HepG2 (cell line): ENCODE results near the gene ESYT1. TPM values are rescaled to one million over a fixed set of nuclear protein-coding genes. Genes with fewer than 3 reads are reported as not detected.

Experiments
- GATA4 ChIP-seq: sonication (generic); IDR thresholded peaks from 2 replicates; pipeline ENCODE4 v1.6.1; 2016; ENCODE audit warnings: antibody characterized with exemption, low read depth, borderline replicate concordance
- HNRNPH1 ChIP-seq: fragments of 200-400 bp; formaldehyde crosslinking; optimal IDR thresholded peaks from 2 replicates; pipeline ENCODE3; 2017; ENCODE audit warnings: mild to moderate bottlenecking, low read depth, low read length
- HOXD1 ChIP-seq: sonication (generic); formaldehyde crosslinking; IDR thresholded peaks from 2 replicates; pipeline ENCODE4 v1.5.0; 2020; ENCODE audit warnings: missing genetic modification reagents
- IRF2 ChIP-seq: IDR thresholded peaks from 2 replicates; pipeline ENCODE4 v1.6.1; 2018; ENCODE audit warnings: missing genetic modification reagents, missing compliant biosample characterization
- JUN ChIP-seq: sonication (generic); formaldehyde crosslinking; IDR thresholded peaks from 2 replicates; pipeline ENCODE4 v1.4.0; 2020; ENCODE audit warnings: mild to moderate bottlenecking, missing genetic modification reagents
- MAZ ChIP-seq, 2 experiments: sonication (generic) in 1 of 2; formaldehyde crosslinking in 1 of 2; IDR thresholded peaks; 2 replicates each; pipeline versions ENCODE4 v1.5.0 to v1.6.1; 2012 to 2020; ENCODE audit warnings: low read depth in 2 of 2, mild to moderate bottlenecking in 2 of 2, borderline replicate concordance in 1 of 2, improper control_type of control experiment in 1 of 2, low read length in 1 of 2, missing genetic modification reagents in 1 of 2, moderate library complexity in 1 of 2
- TCF7 ChIP-seq: sonication (generic); IDR thresholded peaks from 2 replicates; pipeline ENCODE4 v1.6.1; 2016; ENCODE audit warnings: antibody characterized with exemption, low read depth
- TMF1 ChIP-seq: sonication (generic); formaldehyde crosslinking; IDR thresholded peaks from 2 replicates; pipeline ENCODE4 v1.8.1; 2022; ENCODE audit warnings: low read depth, missing genetic modification reagents
- TRIM24 ChIP-seq: sonication (generic); formaldehyde crosslinking; IDR thresholded peaks from 2 replicates; pipeline ENCODE4 v1.8.0; 2022; ENCODE audit warnings: mild to moderate bottlenecking, missing genetic modification reagents
- XBP1 ChIP-seq: sonication (generic); formaldehyde crosslinking; IDR thresholded peaks from 2 replicates; pipeline ENCODE4 v1.5.0; 2020; ENCODE audit warnings: missing genetic modification reagents
- ZBED4 ChIP-seq: sonication (generic); formaldehyde crosslinking; IDR thresholded peaks from 2 replicates; pipeline ENCODE4 v1.4.0; 2020; ENCODE audit warnings: missing genetic modification reagents, borderline replicate concordance
- ZBTB43 ChIP-seq: sonication (generic); formaldehyde crosslinking; conservative IDR thresholded peaks from 2 replicates; pipeline ENCODE4 v1.4.0; 2020; ENCODE audit warnings: missing genetic modification reagents
- ZIK1 ChIP-seq: sonication (generic); formaldehyde crosslinking; IDR thresholded peaks from 2 replicates; pipeline ENCODE4 v1.5.0; 2020; ENCODE audit warnings: mild to moderate bottlenecking, low read depth, missing genetic modification reagents, borderline replicate concordance
- ZKSCAN8 ChIP-seq: IDR thresholded peaks from 2 replicates; pipeline ENCODE4 v1.6.1; 2016; ENCODE audit warnings: borderline replicate concordance, missing genetic modification reagents, missing compliant biosample characterization
- ZNF18 ChIP-seq: sonication (generic); formaldehyde crosslinking; IDR thresholded peaks from 2 replicates; pipeline ENCODE4 v1.8.0; 2022; ENCODE audit warnings: mild to moderate bottlenecking, missing genetic modification reagents; ENCODE audit not compliant: insufficient replicate concordance
- ZNF253 ChIP-seq: sonication (generic); formaldehyde crosslinking; IDR thresholded peaks from 2 replicates; pipeline ENCODE4 v1.8.0; 2022; ENCODE audit warnings: mild to moderate bottlenecking, missing genetic modification reagents, borderline replicate concordance
- ZNF446 ChIP-seq: sonication (generic); formaldehyde crosslinking; IDR thresholded peaks from 2 replicates; pipeline ENCODE4 v1.5.0; 2020; ENCODE audit warnings: mild to moderate bottlenecking, missing genetic modification reagents
- ZNF674 ChIP-seq: sonication (generic); formaldehyde crosslinking; IDR thresholded peaks from 2 replicates; pipeline ENCODE4 v1.5.0; 2020; ENCODE audit warnings: low read depth, mild to moderate bottlenecking, missing genetic modification reagents
- ZNF703 ChIP-seq: sonication (generic); formaldehyde crosslinking; IDR thresholded peaks from 2 replicates; pipeline ENCODE4 v1.5.1; 2020; ENCODE audit warnings: missing genetic modification reagents, mild to moderate bottlenecking, moderate library complexity, borderline replicate concordance
- ZNF776 ChIP-seq: sonication (generic); formaldehyde crosslinking; IDR thresholded peaks from 2 replicates; pipeline ENCODE4 v1.4.0; 2020; ENCODE audit warnings: mild to moderate bottlenecking, missing genetic modification reagents
- ZNF792 ChIP-seq: IDR thresholded peaks from 2 replicates; pipeline ENCODE4 v1.6.1; 2016
- ZZZ3 ChIP-seq: sonication (generic); formaldehyde crosslinking; IDR thresholded peaks from 2 replicates; pipeline ENCODE4 v1.4.0; 2020; ENCODE audit warnings: missing genetic modification reagents, mild to moderate bottlenecking, borderline replicate concordance
- polyA plus RNA-seq, 8 experiments: library from polyadenylated mRNA; depleted of rRNA in 3 of 8; stranded (reverse) in 7 of 8; unstranded in 1 of 8; fragments of >200 nt; fragmentation: Illumina TruSeq in 4 of 8; extraction: Trizol in 4 of 8; gene quantifications; 2 replicates each; pipeline versions ENCODE4 v1.2.1 to v1.2.3, GENCODE V29; 2011 to 2016; ENCODE audit warnings: low read depth in 4 of 8, missing spikeins in 1 of 8, mixed read lengths in 1 of 8; ENCODE audit not compliant: insufficient read depth in 1 of 8
- total RNA-seq, 5 experiments: library from RNA; depleted of rRNA; stranded (reverse); fragments of >200 nt; fragmentation: Illumina TruSeq; extraction: Trizol; gene quantifications; 2 replicates each; pipeline ENCODE4 v1.2.3, GENCODE V29; 2016; ENCODE audit warnings: low read depth in 1 of 5

The ESYT1 gene
- total and polyA plus RNA-seq, 2 of the 13 experiments (the other 11 are each of a cell fraction or from before 2014, with no cell fraction given) = 66.9 to 71.0 TPM

GRCh38 chr12:56081393-56082347 lies 46.4 kb upstream of the ESYT1 start (continued):
- TF ChIP-seq IRF2 (CRISPR knock-in tag) = peak; percentile 98
- TF ChIP-seq ZKSCAN8 (CRISPR knock-in tag) = peak; percentile 83
- TF ChIP-seq ZNF446 (CRISPR knock-in tag) = no peak
- peak; percentile 65; the same call in 1 of the 2 replicates for TF ChIP-seq ZIK1
- no peak; the same call in 1 of the 2 replicates for TF ChIP-seq ZNF703 (CRISPR knock-in tag)
- peak; percentile 99 for TF ChIP-seq ZBTB43 (CRISPR knock-in tag)
- peak; percentile 80; the same call in 1 of the 2 replicates for TF ChIP-seq HOXD1 (CRISPR knock-in tag)
- TF ChIP-seq MAZ (IDR thresholded peaks at IDR 0.05; ENCODE audit: borderline replicate concordance, low read depth, low read length) = peak; percentile 84
- TF ChIP-seq MAZ (CRISPR knock-in tag; IDR thresholded peaks at IDR 0.05; ENCODE audit: low read depth) = peak; percentile 97
- TF ChIP-seq TCF7 = peak; percentile 53; the same call in 1 of the 2 replicates
- TF ChIP-seq ZNF674 (CRISPR knock-in tag) = 0 out of 2 replicates have a peak, but pooled peaks have one; percentile 37
- TF ChIP-seq ZNF253 = no peak
- TF ChIP-seq ZNF792 (CRISPR knock-in tag) = peak; percentile 98
- TF ChIP-seq GATA4 = peak; percentile 86; the same call in 1 of the 2 replicates
- TF ChIP-seq ZNF776 = no peak
- TF ChIP-seq ZNF18 (CRISPR knock-in tag) = peak; percentile 42
- no peak; the same call in 1 of the 2 replicates for TF ChIP-seq TMF1 (CRISPR knock-in tag)
- TF ChIP-seq XBP1 (CRISPR knock-in tag) = no peak
- peak; percentile 94 for TF ChIP-seq ZBED4 (CRISPR knock-in tag)
- peak; percentile 89 for TF ChIP-seq ZZZ3 (CRISPR knock-in tag)
- TF ChIP-seq HNRNPH1 = peak; percentile 78
- TF ChIP-seq TRIM24 = peak; percentile 94
- peak; percentile 83 for TF ChIP-seq JUN (CRISPR knock-in tag)
